WTC11 (cell line): ENCODE results near the gene ACSL4.

Experiments used
- CREB1 ChIP-seq: sonication (generic); formaldehyde crosslinking; IDR thresholded peaks from 2 replicates; pipeline ENCODE4 v1.8.0; 2023; ENCODE audit warnings: mild to moderate bottlenecking, missing genetic modification reagents
- FOXJ3 ChIP-seq: sonication (generic); formaldehyde crosslinking; IDR thresholded peaks from 2 replicates; pipeline ENCODE4 v1.9.0; 2021; ENCODE audit warnings: missing genetic modification reagents, mild to moderate bottlenecking, borderline replicate concordance
- FOXP1 ChIP-seq: sonication (generic); formaldehyde crosslinking; IDR thresholded peaks from 2 replicates; pipeline ENCODE4 v1.8.0; 2022; ENCODE audit warnings: missing genetic modification reagents, mild to moderate bottlenecking, moderate library complexity, borderline replicate concordance
- HMGA2 ChIP-seq: fragments of 250-450 bp; sonication (Bioruptor Pico); IDR thresholded peaks from 2 replicates; pipeline ENCODE4 v1.4.0; 2021; ENCODE audit warnings: mild to moderate bottlenecking, moderate library complexity
- JUN ChIP-seq: sonication (generic); formaldehyde crosslinking; IDR thresholded peaks from 2 replicates; pipeline ENCODE4 v1.8.0; 2023; ENCODE audit warnings: mild to moderate bottlenecking, missing genetic modification reagents
- NFE2L1 ChIP-seq: sonication (generic); formaldehyde crosslinking; IDR thresholded peaks from 2 replicates; pipeline ENCODE4 v1.8.1; 2023; ENCODE audit warnings: missing genetic modification reagents
- SP1 ChIP-seq: sonication (generic); formaldehyde crosslinking; conservative IDR thresholded peaks from 2 replicates; pipeline ENCODE4 v1.8.1; 2022; ENCODE audit warnings: missing genetic modification reagents
- TF ChIP-seq, protein P1 (sequence below): sonication (generic); formaldehyde crosslinking; IDR thresholded peaks from 2 replicates; pipeline ENCODE4 v1.8.0; 2022; ENCODE audit warnings: mild to moderate bottlenecking, missing genetic modification reagents
- TF ChIP-seq, protein P2 (sequence below): fragments of 200-600 bp; IDR thresholded peaks from 2 replicates; pipeline ENCODE4 v1.8.0; 2022; ENCODE audit warnings: antibody characterized with exemption
- TF ChIP-seq, protein P3 (sequence below): sonication (generic); formaldehyde crosslinking; IDR thresholded peaks from 2 replicates; pipeline ENCODE4 v1.8.0; 2022; ENCODE audit warnings: missing genetic modification reagents
- TF ChIP-seq, protein P4 (sequence below): sonication (generic); formaldehyde crosslinking; IDR thresholded peaks from 2 replicates; pipeline ENCODE4 v1.8.1; 2023; ENCODE audit warnings: mild to moderate bottlenecking, missing genetic modification reagents, moderate library complexity
- TF ChIP-seq, protein P5 (sequence below): sonication (generic); formaldehyde crosslinking; IDR thresholded peaks from 2 replicates; pipeline ENCODE4 v1.8.1; 2023; ENCODE audit warnings: mild to moderate bottlenecking, missing genetic modification reagents
- TF ChIP-seq, protein P6 (sequence below): sonication (generic); formaldehyde crosslinking; IDR thresholded peaks from 2 replicates; pipeline ENCODE4 v1.8.1; 2022; ENCODE audit warnings: low read depth, mild to moderate bottlenecking, moderate library complexity, missing genetic modification reagents, borderline replicate concordance
- TF ChIP-seq, protein P7 (sequence below): sonication (generic); formaldehyde crosslinking; IDR thresholded peaks from 2 replicates; pipeline ENCODE4 v1.8.0; 2022; ENCODE audit warnings: mild to moderate bottlenecking, missing genetic modification reagents

DNA sequence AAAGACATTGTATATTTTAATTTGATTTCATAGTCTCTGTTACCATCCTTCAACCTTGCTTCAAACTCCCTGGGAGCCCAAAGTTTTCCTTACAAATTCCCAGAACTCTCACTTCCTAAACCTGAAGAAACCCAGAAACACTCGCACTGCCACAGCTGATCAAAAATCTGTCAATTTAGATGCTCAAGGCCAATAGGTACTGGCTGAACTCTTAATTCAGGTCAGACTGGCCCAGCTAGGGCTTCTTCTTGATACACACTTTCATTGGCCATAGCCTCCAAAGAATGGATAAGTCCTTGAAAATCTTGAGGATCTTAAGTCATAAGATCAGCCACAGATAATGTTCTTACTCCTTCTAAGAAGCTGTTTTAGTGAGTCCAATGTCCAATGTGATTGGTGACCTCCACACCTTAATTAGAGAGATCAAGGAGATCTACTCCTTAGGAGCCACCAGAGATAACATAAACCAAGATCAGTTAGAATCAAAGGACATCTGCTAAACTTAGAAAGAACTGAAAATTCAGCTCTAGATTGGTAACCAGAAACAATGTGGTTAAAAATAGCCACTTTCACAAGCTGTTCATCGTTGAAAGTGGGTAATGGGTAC lies 51.5 kb downstream of the ACSL4 start:
- TF ChIP-seq, protein P1, sequence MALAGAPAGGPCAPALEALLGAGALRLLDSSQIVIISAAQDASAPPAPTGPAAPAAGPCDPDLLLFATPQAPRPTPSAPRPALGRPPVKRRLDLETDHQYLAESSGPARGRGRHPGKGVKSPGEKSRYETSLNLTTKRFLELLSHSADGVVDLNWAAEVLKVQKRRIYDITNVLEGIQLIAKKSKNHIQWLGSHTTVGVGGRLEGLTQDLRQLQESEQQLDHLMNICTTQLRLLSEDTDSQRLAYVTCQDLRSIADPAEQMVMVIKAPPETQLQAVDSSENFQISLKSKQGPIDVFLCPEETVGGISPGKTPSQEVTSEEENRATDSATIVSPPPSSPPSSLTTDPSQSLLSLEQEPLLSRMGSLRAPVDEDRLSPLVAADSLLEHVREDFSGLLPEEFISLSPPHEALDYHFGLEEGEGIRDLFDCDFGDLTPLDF = no peak
- TF ChIP-seq, protein P2, sequence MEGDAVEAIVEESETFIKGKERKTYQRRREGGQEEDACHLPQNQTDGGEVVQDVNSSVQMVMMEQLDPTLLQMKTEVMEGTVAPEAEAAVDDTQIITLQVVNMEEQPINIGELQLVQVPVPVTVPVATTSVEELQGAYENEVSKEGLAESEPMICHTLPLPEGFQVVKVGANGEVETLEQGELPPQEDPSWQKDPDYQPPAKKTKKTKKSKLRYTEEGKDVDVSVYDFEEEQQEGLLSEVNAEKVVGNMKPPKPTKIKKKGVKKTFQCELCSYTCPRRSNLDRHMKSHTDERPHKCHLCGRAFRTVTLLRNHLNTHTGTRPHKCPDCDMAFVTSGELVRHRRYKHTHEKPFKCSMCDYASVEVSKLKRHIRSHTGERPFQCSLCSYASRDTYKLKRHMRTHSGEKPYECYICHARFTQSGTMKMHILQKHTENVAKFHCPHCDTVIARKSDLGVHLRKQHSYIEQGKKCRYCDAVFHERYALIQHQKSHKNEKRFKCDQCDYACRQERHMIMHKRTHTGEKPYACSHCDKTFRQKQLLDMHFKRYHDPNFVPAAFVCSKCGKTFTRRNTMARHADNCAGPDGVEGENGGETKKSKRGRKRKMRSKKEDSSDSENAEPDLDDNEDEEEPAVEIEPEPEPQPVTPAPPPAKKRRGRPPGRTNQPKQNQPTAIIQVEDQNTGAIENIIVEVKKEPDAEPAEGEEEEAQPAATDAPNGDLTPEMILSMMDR = no peak
- TF ChIP-seq JUN (CRISPR knock-in tag) (no peak), FOXJ3 (CRISPR knock-in tag) (no peak), HMGA2 (no peak), FOXP1 (CRISPR knock-in tag) (no peak), SP1 (CRISPR knock-in tag) (no peak), NFE2L1 (no peak), CREB1 (CRISPR knock-in tag) (no peak)
- TF ChIP-seq, protein P3, sequence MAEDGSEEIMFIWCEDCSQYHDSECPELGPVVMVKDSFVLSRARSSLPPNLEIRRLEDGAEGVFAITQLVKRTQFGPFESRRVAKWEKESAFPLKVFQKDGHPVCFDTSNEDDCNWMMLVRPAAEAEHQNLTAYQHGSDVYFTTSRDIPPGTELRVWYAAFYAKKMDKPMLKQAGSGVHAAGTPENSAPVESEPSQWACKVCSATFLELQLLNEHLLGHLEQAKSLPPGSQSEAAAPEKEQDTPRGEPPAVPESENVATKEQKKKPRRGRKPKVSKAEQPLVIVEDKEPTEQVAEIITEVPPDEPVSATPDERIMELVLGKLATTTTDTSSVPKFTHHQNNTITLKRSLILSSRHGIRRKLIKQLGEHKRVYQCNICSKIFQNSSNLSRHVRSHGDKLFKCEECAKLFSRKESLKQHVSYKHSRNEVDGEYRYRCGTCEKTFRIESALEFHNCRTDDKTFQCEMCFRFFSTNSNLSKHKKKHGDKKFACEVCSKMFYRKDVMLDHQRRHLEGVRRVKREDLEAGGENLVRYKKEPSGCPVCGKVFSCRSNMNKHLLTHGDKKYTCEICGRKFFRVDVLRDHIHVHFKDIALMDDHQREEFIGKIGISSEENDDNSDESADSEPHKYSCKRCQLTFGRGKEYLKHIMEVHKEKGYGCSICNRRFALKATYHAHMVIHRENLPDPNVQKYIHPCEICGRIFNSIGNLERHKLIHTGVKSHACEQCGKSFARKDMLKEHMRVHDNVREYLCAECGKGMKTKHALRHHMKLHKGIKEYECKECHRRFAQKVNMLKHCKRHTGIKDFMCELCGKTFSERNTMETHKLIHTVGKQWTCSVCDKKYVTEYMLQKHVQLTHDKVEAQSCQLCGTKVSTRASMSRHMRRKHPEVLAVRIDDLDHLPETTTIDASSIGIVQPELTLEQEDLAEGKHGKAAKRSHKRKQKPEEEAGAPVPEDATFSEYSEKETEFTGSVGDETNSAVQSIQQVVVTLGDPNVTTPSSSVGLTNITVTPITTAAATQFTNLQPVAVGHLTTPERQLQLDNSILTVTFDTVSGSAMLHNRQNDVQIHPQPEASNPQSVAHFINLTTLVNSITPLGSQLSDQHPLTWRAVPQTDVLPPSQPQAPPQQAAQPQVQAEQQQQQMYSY (CRISPR knock-in tag) = no peak
- TF ChIP-seq, protein P4, sequence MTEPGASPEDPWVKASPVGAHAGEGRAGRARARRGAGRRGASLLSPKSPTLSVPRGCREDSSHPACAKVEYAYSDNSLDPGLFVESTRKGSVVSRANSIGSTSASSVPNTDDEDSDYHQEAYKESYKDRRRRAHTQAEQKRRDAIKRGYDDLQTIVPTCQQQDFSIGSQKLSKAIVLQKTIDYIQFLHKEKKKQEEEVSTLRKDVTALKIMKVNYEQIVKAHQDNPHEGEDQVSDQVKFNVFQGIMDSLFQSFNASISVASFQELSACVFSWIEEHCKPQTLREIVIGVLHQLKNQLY (CRISPR knock-in tag) = no peak
- TF ChIP-seq, protein P5, sequence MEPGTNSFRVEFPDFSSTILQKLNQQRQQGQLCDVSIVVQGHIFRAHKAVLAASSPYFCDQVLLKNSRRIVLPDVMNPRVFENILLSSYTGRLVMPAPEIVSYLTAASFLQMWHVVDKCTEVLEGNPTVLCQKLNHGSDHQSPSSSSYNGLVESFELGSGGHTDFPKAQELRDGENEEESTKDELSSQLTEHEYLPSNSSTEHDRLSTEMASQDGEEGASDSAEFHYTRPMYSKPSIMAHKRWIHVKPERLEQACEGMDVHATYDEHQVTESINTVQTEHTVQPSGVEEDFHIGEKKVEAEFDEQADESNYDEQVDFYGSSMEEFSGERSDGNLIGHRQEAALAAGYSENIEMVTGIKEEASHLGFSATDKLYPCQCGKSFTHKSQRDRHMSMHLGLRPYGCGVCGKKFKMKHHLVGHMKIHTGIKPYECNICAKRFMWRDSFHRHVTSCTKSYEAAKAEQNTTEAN (CRISPR knock-in tag) = no peak
- TF ChIP-seq, protein P6, sequence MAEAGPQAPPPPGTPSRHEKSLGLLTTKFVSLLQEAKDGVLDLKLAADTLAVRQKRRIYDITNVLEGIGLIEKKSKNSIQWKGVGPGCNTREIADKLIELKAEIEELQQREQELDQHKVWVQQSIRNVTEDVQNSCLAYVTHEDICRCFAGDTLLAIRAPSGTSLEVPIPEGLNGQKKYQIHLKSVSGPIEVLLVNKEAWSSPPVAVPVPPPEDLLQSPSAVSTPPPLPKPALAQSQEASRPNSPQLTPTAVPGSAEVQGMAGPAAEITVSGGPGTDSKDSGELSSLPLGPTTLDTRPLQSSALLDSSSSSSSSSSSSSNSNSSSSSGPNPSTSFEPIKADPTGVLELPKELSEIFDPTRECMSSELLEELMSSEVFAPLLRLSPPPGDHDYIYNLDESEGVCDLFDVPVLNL (CRISPR knock-in tag) = no peak
- TF ChIP-seq, protein P7, sequence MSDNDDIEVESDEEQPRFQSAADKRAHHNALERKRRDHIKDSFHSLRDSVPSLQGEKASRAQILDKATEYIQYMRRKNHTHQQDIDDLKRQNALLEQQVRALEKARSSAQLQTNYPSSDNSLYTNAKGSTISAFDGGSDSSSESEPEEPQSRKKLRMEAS = no peak
